Keratinocyte (primary cell): ENCODE measurements around the gene GLT8D1.

Source experiments
- CTCF ChIP-seq, 3 experiments: IDR thresholded peaks in 1 of 3; conservative IDR thresholded peaks in 1 of 3; optimal IDR thresholded peaks in 1 of 3; 2 replicates in 2 of 3; 3 replicates in 1 of 3; pipeline versions ENCODE3 to v1.5.1; 2011; ENCODE audit warnings: low read length in 3 of 3, mild to moderate bottlenecking in 3 of 3, moderate library complexity in 2 of 3, control low read depth in 1 of 3, inconsistent platforms in 1 of 3; ENCODE audit not compliant: insufficient read depth in 2 of 3; ENCODE audit errors: extremely low read depth in 1 of 3
- EZH2 ChIP-seq: IDR thresholded peaks from one replicate; pipeline ENCODE4 v1.6.1; 2012; ENCODE audit warnings: inconsistent platforms, mild to moderate bottlenecking, low read length, moderate library complexity

- TF ChIP-seq EZH2 = no peak
- no peak for TF ChIP-seq CTCF (optimal IDR thresholded peaks at IDR 0.05 in 1 of 3, IDR thresholded peaks at IDR 0.05 in 1 of 3, conservative IDR thresholded peaks at IDR 0.05 in 1 of 3; ENCODE audit: extremely low read depth in 1 of 3, insufficient read depth in 2 of 3, low read length in 3 of 3)
These were observed 24.0 kb downstream of the GLT8D1 start for GRCh38 chr3:52681596-52681995.
